CD4-positive, alpha-beta T cell (primary cell): Measurements from ENCODE around the gene ZNF471. TPM values are rescaled to one million over a fixed set of nuclear protein-coding genes. Genes with fewer than 3 reads are reported as not detected.

Experiments
- ATAC-seq: fragments of 200-7000 bp; cut with Tn5 transposase; one replicate; pipeline ENCODE4 v1.10.0; 2022; ENCODE audit warnings: mild to moderate bottlenecking; ENCODE audit not compliant: poor library complexity
- CTCF ChIA-PET: fragments of 350-600 bp; sonication (Branson Sonifier 250); formaldehyde crosslinking; loops from one replicate; lab custom pipeline; 2021; ENCODE audit warnings: antibody characterized with exemption, inconsistent platforms; lab: Charles Lee
- POLR2A ChIA-PET: fragments of 350-600 bp; sonication (Branson Sonifier 250); formaldehyde crosslinking; loops from one replicate; lab custom pipeline; 2021; ENCODE audit warnings: antibody characterized with exemption, inconsistent platforms; lab: Charles Lee
- DNase-seq, 14 experiments: peaks; one replicate each; pipeline ENCODE4 v3.0.0-alpha.2; 2013 to 2020; ENCODE audit warnings: mixed read lengths in 2 of 14
- H3K27ac ChIP-seq, 2 donors: one replicate each; pipeline versions ENCODE4 v1.5.1 to v1.7.0; 2013; ENCODE audit warnings: low read length in 2 of 2, low read depth in 1 of 2, mild to moderate bottlenecking in 1 of 2
- H3K27me3 ChIP-seq, 2 experiments: 1 replicate in 1 of 2; 2 replicates in 1 of 2; pipeline versions ENCODE4 v1.6.1 to v1.7.0; 2013; ENCODE audit warnings: low read length in 2 of 2, control low read depth in 1 of 2, mild to moderate bottlenecking in 1 of 2, moderate library complexity in 1 of 2; ENCODE audit not compliant: insufficient read depth in 2 of 2, control insufficient read depth in 1 of 2
- H3K36me3 ChIP-seq: one replicate; pipeline ENCODE4 v1.6.1; 2013; ENCODE audit warnings: low read length, control low read depth; ENCODE audit not compliant: insufficient read depth
- H3K4me1 ChIP-seq: one replicate; pipeline ENCODE4 v1.6.1; 2013; ENCODE audit warnings: low read length, control low read depth; ENCODE audit not compliant: insufficient read depth
- H3K4me3 ChIP-seq: one replicate; pipeline ENCODE4 v1.5.1; 2013; ENCODE audit warnings: mild to moderate bottlenecking, low read length, moderate library complexity
- H3K9me3 ChIP-seq, 2 experiments: 1 replicate in 1 of 2; 2 replicates in 1 of 2; pipeline versions ENCODE4 v1.6.1 to v1.7.0; 2013; ENCODE audit warnings: low read length in 2 of 2, mild to moderate bottlenecking in 2 of 2, control low read depth in 1 of 2, moderate library complexity in 1 of 2; ENCODE audit not compliant: control insufficient read depth in 1 of 2, insufficient read depth in 1 of 2
- H3K27ac Mint-ChIP-seq: one replicate; pipeline ENCODE4 v1.8.0; 2020; ENCODE audit warnings: mixed read lengths
- H3K27me3 Mint-ChIP-seq: one replicate; pipeline ENCODE4 v1.8.0; 2021; ENCODE audit warnings: mixed read lengths
- H3K36me3 Mint-ChIP-seq: one replicate; pipeline ENCODE4 v1.8.0; 2021; ENCODE audit warnings: low read depth, mixed read lengths
- H3K4me1 Mint-ChIP-seq: one replicate; pipeline ENCODE4 v1.8.0; 2021; ENCODE audit warnings: low read depth, mixed read lengths
- H3K4me3 Mint-ChIP-seq: one replicate; pipeline ENCODE4 v1.8.0; 2020; ENCODE audit warnings: mild to moderate bottlenecking, mixed read lengths
- H3K9me3 Mint-ChIP-seq: one replicate; pipeline ENCODE4 v1.8.0; 2020; ENCODE audit warnings: mixed read lengths
- intact Hi-C, 2 experiments: fragments of 100-400 bp; cut with DNase I in 1 of 2; cut with micrococcal nuclease in 1 of 2; formaldehyde crosslinking; loops; one replicate each; pipeline versions ENCODE4 v1.15.1 to v1.9.0; 2023 to 2025; cut with DNase I, micrococcal nuclease
- total RNA-seq, 174 experiments: library from RNA in 2 of 174; stranded (reverse) in 2 of 174; gene quantifications; one replicate each; pipeline ENCODE4 v1.2.3 and lab custom pipeline; 2021 to 2026
- TF ChIP-seq, protein P1 (sequence below): fragments of 200-600 bp; IDR thresholded peaks from one replicate; pipeline ENCODE4 v1.8.0; 2022; ENCODE audit warnings: antibody characterized with exemption, mild to moderate bottlenecking

ZNF471 gene
- total RNA-seq, 2 experiments from 2014 or later = 2.2 to 2.5 TPM

DNA sequence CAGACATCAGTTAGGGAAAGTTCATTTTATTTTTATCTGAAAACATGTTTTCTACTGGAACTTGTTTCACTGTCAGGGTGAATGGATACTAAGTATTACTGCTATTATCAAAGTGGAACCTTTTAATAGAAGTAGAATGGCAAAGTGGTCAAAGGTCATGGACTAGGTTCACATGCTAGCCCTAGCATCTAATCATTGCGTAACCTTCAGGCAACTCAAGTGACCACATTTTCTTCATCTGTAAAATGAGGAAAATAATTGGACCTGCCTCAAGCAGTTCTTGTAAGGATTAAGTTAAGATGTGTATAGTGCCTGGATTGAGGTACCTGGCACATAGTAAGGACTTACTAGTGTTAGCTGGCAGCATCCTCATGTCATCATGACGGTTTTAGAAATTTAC is 36.1 kb downstream of the ZNF471 start:
- DNase-seq (no peak), ATAC-seq (no peak)
- ChIA-PET CTCF (no interaction called here), POLR2A (no interaction called here)
- Mint-ChIP-seq H3K36me3 (peaks cover 96% of the 10 kb centered on the region), H3K4me3 (no peak overlapping the region), H3K4me1 (peaks cover 23% of the 10 kb centered on the region), H3K27me3 (no peaks in the 10 kb centered on the region), H3K9me3 (peaks cover 29% of the 10 kb centered on the region), H3K27ac (no peak overlapping the region)
- no peak overlapping the region for H3K4me3 ChIP-seq
- peaks cover 7% of the 10 kb centered on the region for H3K4me1 ChIP-seq
- H3K36me3 ChIP-seq = peaks cover 8% of the 10 kb centered on the region
- peaks cover 39 to 80% of the 10 kb centered on the region in 2 experiments for H3K9me3 ChIP-seq
- TF ChIP-seq, protein P1, sequence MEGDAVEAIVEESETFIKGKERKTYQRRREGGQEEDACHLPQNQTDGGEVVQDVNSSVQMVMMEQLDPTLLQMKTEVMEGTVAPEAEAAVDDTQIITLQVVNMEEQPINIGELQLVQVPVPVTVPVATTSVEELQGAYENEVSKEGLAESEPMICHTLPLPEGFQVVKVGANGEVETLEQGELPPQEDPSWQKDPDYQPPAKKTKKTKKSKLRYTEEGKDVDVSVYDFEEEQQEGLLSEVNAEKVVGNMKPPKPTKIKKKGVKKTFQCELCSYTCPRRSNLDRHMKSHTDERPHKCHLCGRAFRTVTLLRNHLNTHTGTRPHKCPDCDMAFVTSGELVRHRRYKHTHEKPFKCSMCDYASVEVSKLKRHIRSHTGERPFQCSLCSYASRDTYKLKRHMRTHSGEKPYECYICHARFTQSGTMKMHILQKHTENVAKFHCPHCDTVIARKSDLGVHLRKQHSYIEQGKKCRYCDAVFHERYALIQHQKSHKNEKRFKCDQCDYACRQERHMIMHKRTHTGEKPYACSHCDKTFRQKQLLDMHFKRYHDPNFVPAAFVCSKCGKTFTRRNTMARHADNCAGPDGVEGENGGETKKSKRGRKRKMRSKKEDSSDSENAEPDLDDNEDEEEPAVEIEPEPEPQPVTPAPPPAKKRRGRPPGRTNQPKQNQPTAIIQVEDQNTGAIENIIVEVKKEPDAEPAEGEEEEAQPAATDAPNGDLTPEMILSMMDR = no peak
- no peak overlapping the region for H3K27ac ChIP-seq
- H3K27me3 ChIP-seq = no peaks in the 10 kb centered on the region
- intact Hi-C loops = no loop called here

GRCh38 chr19:56547535-56547934 is 39.9 kb downstream of the ZNF471 start:
- H3K36me3 Mint-ChIP-seq = peaks cover 97% of the 10 kb centered on the region
- ChIA-PET CTCF (no interaction called here), POLR2A (no interaction called here)
- Histone ChIP-seq H3K36me3 (peaks cover 27% of the 10 kb centered on the region), H3K4me3 (no peak overlapping the region), H3K27me3 (no peaks in the 10 kb centered on the region), H3K27ac (no peak overlapping the region), H3K9me3 (peaks cover 22 to 93% of the 10 kb centered on the region in 2 experiments), H3K4me1 (no peaks in the 10 kb centered on the region)
- H3K4me3 Mint-ChIP-seq = no peak overlapping the region
- H3K4me1 Mint-ChIP-seq = no peaks in the 10 kb centered on the region
- TF ChIP-seq, protein P1 = no peak
- intact Hi-C loops = loop anchor here in 1 of 2 experiments (5.0 kb wide), 1 partner anchor 110 kb away; no protein-coding TSS in a partner anchor
- peaks cover 28% of the 10 kb centered on the region for H3K9me3 Mint-ChIP-seq
- ATAC-seq = no peak
- H3K27me3 Mint-ChIP-seq = no peaks in the 10 kb centered on the region
- no peak for DNase-seq
- H3K27ac Mint-ChIP-seq = no peak overlapping the region

DNA sequence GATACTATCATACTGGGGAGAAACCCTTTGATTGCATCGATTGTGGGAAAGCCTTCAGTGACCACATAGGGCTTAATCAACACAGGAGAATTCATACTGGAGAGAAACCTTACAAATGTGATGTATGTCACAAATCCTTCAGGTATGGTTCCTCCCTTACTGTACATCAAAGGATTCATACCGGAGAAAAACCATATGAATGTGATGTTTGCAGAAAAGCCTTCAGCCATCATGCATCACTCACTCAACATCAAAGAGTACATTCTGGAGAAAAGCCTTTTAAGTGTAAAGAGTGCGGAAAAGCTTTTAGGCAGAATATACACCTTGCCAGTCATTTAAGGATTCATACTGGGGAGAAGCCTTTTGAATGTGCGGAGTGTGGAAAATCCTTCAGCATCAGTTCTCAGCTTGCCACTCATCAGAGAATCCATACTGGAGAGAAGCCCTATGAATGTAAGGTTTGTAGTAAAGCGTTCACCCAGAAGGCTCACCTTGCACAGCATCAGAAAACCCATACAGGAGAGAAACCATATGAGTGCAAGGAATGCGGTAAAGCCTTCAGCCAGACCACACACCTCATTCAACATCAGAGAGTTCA is 46.7 kb downstream of the ZNF471 start:
- H3K4me1 ChIP-seq = no peaks in the 10 kb centered on the region
- Mint-ChIP-seq H3K36me3 (peaks cover 86% of the 10 kb centered on the region), H3K27ac (no peak overlapping the region), H3K27me3 (no peaks in the 10 kb centered on the region), H3K9me3 (peaks cover 17% of the 10 kb centered on the region), H3K4me1 (no peaks in the 10 kb centered on the region), H3K4me3 (no peak overlapping the region)
- ATAC-seq = no peak
- CTCF ChIA-PET = interaction anchor here (0.6 kb wide), 1 partner anchor 22 kb away, joined by 3 read pairs; no protein-coding TSS in a partner anchor
- H3K4me3 ChIP-seq = no peak overlapping the region
- H3K27me3 ChIP-seq = no peaks in the 10 kb centered on the region
- POLR2A ChIA-PET = no interaction called here
- intact Hi-C loops = no loop called here
- H3K36me3 ChIP-seq = peaks cover 15% of the 10 kb centered on the region
- TF ChIP-seq, protein P1 = no peak
- peaks cover 22 to 96% of the 10 kb centered on the region in 2 experiments for H3K9me3 ChIP-seq
- no peak overlapping the region for H3K27ac ChIP-seq
- DNase-seq = no peak
